Measurements from ENCODE around the gene SGCD. TPM values are rescaled to one million over a fixed set of nuclear protein-coding genes. Genes with fewer than 3 reads are reported as not detected.

SGCD gene
- total and polyA plus RNA-seq, 2 of the 4 experiments (the other 2 are of a cell fraction) = 5.8 to 10.6 TPM

DNA sequence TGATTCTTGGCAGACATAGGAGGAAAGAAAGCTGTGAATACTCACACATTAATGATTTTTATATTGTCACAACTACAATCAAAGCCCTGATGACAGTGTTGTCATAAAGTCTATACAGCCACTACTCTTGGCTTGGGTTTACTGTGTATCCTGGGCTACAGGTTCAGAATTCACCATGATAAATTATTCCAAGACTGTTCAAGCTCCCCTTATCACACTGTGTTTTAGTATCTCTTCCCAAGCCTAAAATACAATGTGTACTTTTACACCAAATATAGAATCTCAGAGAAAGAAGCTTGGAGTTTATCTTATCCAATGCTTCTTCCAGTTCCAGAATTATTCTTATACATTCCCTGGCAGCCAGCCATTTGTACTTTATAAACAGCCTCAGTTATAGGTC, 395.4 kb downstream of the SGCD start:
- BruUV-seq (replicated peaks) = no TSS peak
- ChIA-PET CTCF (no interaction called here), POLR2A (ENCODE audit: unreplicated experiment) (no interaction called here)
- no peak overlapping the region for H3K9ac ChIP-seq (ENCODE audit: low read depth, low read length)
- H3K27ac ChIP-seq (ENCODE audit: insufficient read depth, low read length) = no peak overlapping the region
- H2BK5ac ChIP-seq (ENCODE audit: low read depth, low read length, poor library complexity, severe bottlenecking) = no peak overlapping the region
- no peaks in the 10 kb centered on the region for H3K79me1 ChIP-seq (ENCODE audit: low read depth in 1 of 2, low read length in 2 of 2)
- no peak overlapping the region for H4K91ac ChIP-seq (ENCODE audit: insufficient read depth, low read depth, low read length)
- no peak overlapping the region for H3K4ac ChIP-seq (ENCODE audit: low read depth, low read length)
- no peak overlapping the region for H3K4me3 ChIP-seq (ENCODE audit: insufficient read depth, low read depth, low read length)
- intact Hi-C loops (cut with micrococcal nuclease) = no loop called here
- H3K9me1 ChIP-seq (ENCODE audit: insufficient read depth, low read length) = no peaks in the 10 kb centered on the region
- no peak overlapping the region for H2BK20ac ChIP-seq (ENCODE audit: low read depth, low read length)
- H4K5ac ChIP-seq (ENCODE audit: low read depth, low read length) = no peak overlapping the region
- H3K56ac ChIP-seq (ENCODE audit: extremely low read depth, insufficient read depth, low read length) = no peak overlapping the region
- in situ Hi-C loops (cut with MboI; ENCODE audit: low sequenced_read_pairs) = no loop called here
- no peaks in the 10 kb centered on the region for H3K4me1 ChIP-seq (ENCODE audit: control insufficient read depth, insufficient read depth, low read length)
- ATAC-seq (ENCODE audit: low read depth) = peak; percentile 35; the same call in 1 of the 2 replicates
- no peak overlapping the region for H3K18ac ChIP-seq (ENCODE audit: low read depth, low read length)
- no peaks in the 10 kb centered on the region for H3K27me3 ChIP-seq (ENCODE audit: control insufficient read depth, insufficient read depth, low read length)
- TF ChIP-seq FOS (IDR thresholded peaks at IDR 0.05; ENCODE audit: low read depth, low read length) (no peak), CHD1 (IDR thresholded peaks at IDR 0.05; ENCODE audit: low read depth, low read length) (no peak), NFE2L2 (IDR thresholded peaks at IDR 0.05; ENCODE audit: low read depth, low read length) (no peak), MXI1 (IDR thresholded peaks at IDR 0.05; ENCODE audit: borderline replicate concordance, low read depth, low read length) (no peak), SMC3 (IDR thresholded peaks at IDR 0.05; ENCODE audit: low read depth, low read length) (no peak), BHLHE40 (IDR thresholded peaks at IDR 0.05; ENCODE audit: low read depth, low read length) (no peak), RFX5 (IDR thresholded peaks at IDR 0.05; ENCODE audit: low read depth, low read length) (no peak), POLR2A (IDR thresholded peaks at IDR 0.05; ENCODE audit: low read depth, low read length) (no peak), RAD21 (IDR thresholded peaks at IDR 0.05; ENCODE audit: low read length) (no peak), MAZ (IDR thresholded peaks at IDR 0.05; ENCODE audit: borderline replicate concordance, low read depth, low read length) (no peak), MAFK (IDR thresholded peaks at IDR 0.05; ENCODE audit: low read depth, low read length) (no peak), RCOR1 (IDR thresholded peaks at IDR 0.05; ENCODE audit: insufficient replicate concordance, low read length) (no peak), CEBPB (IDR thresholded peaks at IDR 0.05; ENCODE audit: low read depth, low read length) (no peak)
- TF ChIP-seq, protein P1, sequence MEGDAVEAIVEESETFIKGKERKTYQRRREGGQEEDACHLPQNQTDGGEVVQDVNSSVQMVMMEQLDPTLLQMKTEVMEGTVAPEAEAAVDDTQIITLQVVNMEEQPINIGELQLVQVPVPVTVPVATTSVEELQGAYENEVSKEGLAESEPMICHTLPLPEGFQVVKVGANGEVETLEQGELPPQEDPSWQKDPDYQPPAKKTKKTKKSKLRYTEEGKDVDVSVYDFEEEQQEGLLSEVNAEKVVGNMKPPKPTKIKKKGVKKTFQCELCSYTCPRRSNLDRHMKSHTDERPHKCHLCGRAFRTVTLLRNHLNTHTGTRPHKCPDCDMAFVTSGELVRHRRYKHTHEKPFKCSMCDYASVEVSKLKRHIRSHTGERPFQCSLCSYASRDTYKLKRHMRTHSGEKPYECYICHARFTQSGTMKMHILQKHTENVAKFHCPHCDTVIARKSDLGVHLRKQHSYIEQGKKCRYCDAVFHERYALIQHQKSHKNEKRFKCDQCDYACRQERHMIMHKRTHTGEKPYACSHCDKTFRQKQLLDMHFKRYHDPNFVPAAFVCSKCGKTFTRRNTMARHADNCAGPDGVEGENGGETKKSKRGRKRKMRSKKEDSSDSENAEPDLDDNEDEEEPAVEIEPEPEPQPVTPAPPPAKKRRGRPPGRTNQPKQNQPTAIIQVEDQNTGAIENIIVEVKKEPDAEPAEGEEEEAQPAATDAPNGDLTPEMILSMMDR (conservative IDR thresholded peaks at IDR 0.05; ENCODE audit: low read depth, low read length) = no peak
- TF ChIP-seq, protein P2, sequence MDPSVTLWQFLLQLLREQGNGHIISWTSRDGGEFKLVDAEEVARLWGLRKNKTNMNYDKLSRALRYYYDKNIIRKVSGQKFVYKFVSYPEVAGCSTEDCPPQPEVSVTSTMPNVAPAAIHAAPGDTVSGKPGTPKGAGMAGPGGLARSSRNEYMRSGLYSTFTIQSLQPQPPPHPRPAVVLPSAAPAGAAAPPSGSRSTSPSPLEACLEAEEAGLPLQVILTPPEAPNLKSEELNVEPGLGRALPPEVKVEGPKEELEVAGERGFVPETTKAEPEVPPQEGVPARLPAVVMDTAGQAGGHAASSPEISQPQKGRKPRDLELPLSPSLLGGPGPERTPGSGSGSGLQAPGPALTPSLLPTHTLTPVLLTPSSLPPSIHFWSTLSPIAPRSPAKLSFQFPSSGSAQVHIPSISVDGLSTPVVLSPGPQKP (IDR thresholded peaks at IDR 0.05; ENCODE audit: borderline replicate concordance, low read depth, low read length) = no peak
- TF ChIP-seq, protein P3, sequence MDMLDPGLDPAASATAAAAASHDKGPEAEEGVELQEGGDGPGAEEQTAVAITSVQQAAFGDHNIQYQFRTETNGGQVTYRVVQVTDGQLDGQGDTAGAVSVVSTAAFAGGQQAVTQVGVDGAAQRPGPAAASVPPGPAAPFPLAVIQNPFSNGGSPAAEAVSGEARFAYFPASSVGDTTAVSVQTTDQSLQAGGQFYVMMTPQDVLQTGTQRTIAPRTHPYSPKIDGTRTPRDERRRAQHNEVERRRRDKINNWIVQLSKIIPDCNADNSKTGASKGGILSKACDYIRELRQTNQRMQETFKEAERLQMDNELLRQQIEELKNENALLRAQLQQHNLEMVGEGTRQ (IDR thresholded peaks at IDR 0.05; ENCODE audit: low read depth, low read length) = no peak
- no peak overlapping the region for H3K4me2 ChIP-seq (ENCODE audit: low read depth, low read length)
- H2AFZ ChIP-seq (replicated peaks; ENCODE audit: low read length, poor library complexity) = no peak overlapping the region
- H3K36me3 ChIP-seq (ENCODE audit: control insufficient read depth, insufficient read depth, low read length) = no peaks in the 10 kb centered on the region
- H2AK5ac ChIP-seq (ENCODE audit: low read depth, low read length) = no peak overlapping the region
- H3K9me3 ChIP-seq (ENCODE audit: control insufficient read depth, insufficient read depth, low read length) = no peaks in the 10 kb centered on the region
- no peak overlapping the region for H2AK9ac ChIP-seq (replicated peaks; ENCODE audit: low read depth, low read length, poor library complexity)
- H2BK120ac ChIP-seq (ENCODE audit: low read depth, low read length) = no peak overlapping the region
- H3K14ac ChIP-seq (replicated peaks; ENCODE audit: low read depth, low read length) = no peak overlapping the region
- no peaks in the 10 kb centered on the region for H4K20me1 ChIP-seq (ENCODE audit: insufficient read depth, low read length)
- no peak overlapping the region for H3K23ac ChIP-seq (ENCODE audit: low read depth, low read length)
- peak; percentile 29 for DNase-seq
- H4K8ac ChIP-seq (ENCODE audit: low read depth in 2 of 2, low read length in 2 of 2) = no peak overlapping the region
- H2BK15ac ChIP-seq (ENCODE audit: low read depth, low read length) = no peak overlapping the region
- dilution Hi-C loops (cut with HindIII; ENCODE audit: low sequenced_read_pairs, unreplicated experiment) = no loop called here

Data from IMR-90 (cell line).